Measurements from ENCODE around the gene GPR152.
"Not testable (repeated sequence)": the region's sequence is repeated elsewhere in the genome, so short reads cannot be mapped to it uniquely, and the experiment has no call there.

GPR152 gene

DNA sequence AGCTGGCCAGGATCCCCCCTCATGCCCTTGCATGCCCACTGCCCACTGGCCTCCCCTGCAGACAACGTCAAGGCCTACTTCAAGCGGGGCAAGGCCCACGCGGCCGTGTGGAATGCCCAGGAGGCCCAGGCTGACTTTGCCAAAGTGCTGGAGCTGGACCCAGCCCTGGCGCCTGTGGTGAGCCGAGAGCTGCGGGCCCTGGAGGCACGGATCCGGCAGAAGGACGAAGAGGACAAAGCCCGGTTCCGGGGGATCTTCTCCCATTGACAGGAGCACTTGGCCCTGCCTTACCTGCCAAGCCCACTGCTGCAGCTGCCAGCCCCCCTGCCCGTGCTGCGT lies 38.2 kb upstream of the GPR152 start:
- H3K4me3 ChIP-seq (ENCODE audit: low read length): no peak overlapping the region
- DNase-seq (ENCODE audit: low read depth, low spot score): no peak

GRCh38 chr11:67489885-67490726 lies 37.6 kb upstream of the GPR152 start:
- no peak overlapping the region for H3K4me3 ChIP-seq (ENCODE audit: low read length)

DNA sequence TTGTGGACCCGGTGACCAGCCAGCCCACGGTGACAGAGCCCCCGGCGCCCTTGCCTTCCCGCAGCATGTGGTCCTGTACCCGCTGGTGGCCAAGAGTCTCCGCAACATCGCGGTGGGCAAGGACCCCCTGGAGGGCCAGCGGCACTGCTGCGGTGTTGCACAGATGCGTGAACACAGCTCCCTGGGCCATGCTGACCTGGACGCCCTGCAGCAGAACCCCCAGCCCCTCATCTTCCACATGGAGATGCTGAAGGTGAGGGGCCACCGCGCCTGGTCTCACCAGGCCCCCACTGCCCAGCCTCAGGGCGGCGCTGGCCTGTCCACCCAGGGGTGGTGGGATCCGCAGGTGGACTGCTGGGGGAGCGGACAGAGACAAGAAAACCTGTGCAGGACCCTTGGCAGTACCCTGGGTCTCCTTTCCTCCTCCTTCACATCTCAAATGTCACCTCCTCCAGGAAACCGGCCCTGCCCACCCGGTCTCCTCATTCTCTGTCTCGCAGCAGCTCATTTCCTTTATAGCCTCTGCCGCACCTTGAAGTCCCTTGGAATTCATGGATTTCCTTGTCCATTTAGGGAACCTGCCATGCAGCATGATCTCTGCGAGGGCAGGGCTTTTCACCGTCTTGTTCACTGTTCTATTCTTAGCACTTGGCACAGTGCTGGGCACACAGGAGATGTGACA lies 36.8 kb upstream of the GPR152 start:
- DNase-seq (ENCODE audit: low read depth, low spot score): no peak

More at GRCh38 chr11:67489885-67490726, 37.6 kb upstream of the GPR152 start:
- DNase-seq (ENCODE audit: low read depth, low spot score): no peak

GRCh38 chr11:67486481-67487195 lies 34.1 kb upstream of the GPR152 start:
- no peak overlapping the region for H3K4me3 ChIP-seq (ENCODE audit: low read length)
- DNase-seq (ENCODE audit: low read depth, low spot score): no peak

More for the DNA sequence above, 36.8 kb upstream of the GPR152 start:
- H3K4me3 ChIP-seq (ENCODE audit: low read length): no peak overlapping the region

DNA sequence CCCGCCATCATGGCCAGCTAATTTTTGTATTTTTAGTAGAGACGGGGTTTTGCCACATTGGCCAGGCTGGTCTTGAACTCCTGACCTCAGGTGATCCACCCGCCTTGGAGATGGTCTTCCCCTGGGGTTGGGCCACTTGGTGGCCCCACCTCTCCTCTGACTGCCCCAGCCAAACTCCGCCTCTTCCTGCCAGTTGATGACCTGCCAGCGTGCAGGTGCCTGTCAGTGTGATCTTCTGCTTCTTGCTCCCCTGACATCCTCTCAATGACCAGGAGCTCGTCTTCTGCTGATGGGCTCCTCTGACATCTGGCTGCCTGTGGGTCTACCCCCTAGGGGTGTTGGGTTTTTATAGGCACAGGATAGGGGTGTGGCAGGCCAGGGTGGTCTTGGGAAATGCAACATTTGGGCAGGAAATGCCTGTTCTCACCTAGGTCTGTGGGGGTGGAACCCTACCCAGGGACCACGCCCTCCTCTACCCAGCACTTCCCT lies 33.4 kb upstream of the GPR152 start:
- peak; percentile 63 for DNase-seq (ENCODE audit: low read depth, low spot score)
- H3K4me3 ChIP-seq (ENCODE audit: low read length): not testable (repeated sequence)

DNA sequence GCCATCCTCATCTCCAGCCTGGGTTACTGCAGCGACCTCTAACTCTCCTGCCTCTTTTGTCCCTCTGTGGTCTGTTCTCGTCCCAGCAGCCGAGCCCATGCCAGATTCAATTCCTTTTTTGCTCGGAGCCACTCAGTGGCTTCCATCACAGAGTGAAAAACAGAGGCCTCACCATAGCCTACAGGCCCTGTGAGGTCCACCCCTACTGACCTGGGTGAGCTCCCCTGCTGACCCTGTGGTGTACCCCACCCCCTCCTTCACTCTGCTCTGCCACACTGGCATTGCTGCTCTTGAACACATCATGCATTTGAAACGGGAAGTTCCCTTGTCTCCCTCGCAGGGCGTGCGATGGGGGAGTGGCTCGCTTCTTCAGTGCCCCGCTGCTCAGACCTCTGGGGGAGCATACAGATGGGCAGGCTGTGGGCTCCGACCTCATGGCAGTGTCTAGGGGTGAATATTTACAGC lies 32.4 kb upstream of the GPR152 start:
- peak overlapping the region; percentile 84 for H3K4me3 ChIP-seq (ENCODE audit: low read length)

DNA sequence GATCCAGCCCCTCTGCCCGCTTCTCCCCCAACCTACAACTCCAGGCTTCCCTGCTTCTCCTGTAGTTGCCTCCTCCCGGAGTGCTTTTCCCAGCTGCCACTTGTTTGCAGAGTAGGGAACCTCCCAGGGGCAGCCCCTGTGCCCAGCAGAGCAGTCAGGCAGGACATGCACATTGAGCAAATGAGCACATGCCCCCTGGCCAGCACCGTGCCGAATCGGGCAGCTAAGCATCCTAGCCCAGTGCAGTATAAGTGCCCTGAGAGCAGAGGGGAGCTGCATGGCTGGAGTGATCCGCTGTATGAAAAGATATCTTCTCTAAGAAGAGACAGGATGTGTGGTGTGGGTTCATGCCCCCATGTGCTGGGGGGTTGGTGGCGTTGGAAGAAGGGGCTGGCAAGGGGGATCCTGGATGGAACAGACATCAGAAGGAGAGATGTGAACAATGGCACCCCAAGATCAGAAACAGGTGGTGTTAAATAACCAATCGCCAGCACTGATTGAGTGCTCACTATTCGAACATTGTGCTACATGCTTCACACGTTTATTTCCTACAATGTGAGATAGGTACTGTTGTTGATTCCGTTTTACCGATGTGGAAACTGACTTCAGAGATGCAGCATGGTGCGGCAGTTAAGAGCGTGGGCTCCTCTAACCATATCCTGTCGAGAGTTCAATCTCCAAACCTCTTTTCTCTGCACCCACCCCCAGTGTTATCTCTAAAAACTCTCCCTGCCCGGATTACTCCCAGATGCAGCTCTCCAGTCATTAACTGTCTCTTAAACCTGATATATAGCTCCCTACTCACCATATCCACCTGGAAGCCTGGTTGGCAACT lies 31.5 kb upstream of the GPR152 start:
- peak; percentile 83 for DNase-seq (ENCODE audit: low read depth, low spot score)

More for the DNA sequence above, 32.4 kb upstream of the GPR152 start:
- peak; percentile 66 for DNase-seq (ENCODE audit: low read depth, low spot score)

DNA sequence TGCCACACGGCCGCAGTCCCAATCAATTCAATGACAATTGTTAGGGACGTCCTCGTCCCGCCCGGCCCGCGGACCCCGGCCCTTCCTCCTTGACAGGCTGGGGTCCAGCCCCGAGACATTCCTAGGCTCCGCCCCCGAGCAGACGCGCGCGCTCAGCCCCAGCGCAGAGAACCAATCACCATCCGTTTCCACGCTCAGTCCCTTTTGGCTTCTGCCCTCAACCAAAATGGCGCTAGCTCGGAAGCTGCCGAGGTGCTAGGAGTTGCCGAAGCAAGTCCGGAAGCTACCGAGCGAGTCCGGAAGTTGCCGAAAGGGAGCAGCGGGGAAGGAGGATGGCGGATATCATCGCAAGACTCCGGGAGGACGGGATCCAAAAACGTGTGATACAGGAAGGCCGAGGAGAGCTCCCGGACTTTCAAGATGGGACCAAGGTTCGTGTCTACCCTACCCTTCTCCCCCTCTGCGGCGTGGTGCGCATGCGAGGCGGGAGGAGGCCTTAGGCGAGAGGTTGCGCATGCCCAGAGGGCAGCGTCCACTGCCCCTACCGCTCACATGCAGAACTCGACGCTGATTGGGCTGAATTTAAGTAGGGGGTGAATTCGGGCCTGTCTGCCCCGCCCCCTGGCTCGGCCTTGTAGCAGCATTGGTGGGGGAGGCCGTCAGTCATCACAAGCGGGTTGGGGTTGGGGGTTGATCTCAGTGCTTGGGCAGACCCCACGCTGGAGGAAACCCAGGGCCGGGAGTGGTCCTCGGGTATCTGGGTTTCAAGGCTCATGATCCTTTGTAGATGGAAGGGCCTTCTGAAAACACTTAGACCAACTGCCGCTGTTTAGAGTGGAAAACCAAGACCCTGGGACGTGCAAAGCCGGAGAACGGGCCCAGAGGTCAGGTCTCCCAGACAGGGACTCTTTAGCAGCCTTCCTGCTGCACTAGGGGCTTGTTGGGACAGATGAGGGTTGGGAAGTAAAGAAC lies 30.6 kb upstream of the GPR152 start, which contains the start of gene AIP:
Gene AIP, plus strand, starts transcription at position 200 of the 972 bp plus-strand sequence. Its CDS starts 133 bp downstream, at position 333.
- H3K4me3 ChIP-seq (ENCODE audit: low read length): peak within 1 kb of the TSS; percentile 84
- peak; percentile 99 for DNase-seq (ENCODE audit: low read depth, low spot score)

More for the DNA sequence above, 31.5 kb upstream of the GPR152 start:
- peak overlapping the region; percentile 84 for H3K4me3 ChIP-seq (ENCODE audit: low read length)

GRCh38 chr11:67482275-67482826 lies 29.8 kb upstream of the GPR152 start:
- DNase-seq (ENCODE audit: low read depth, low spot score): no peak

GRCh38 chr11:67477344-67478050 lies 25.0 kb upstream of the GPR152 start:
- not testable (repeated sequence) for H3K4me3 ChIP-seq (ENCODE audit: low read length); DNase-seq (ENCODE audit: low read depth, low spot score)

More at GRCh38 chr11:67482275-67482826, 29.8 kb upstream of the GPR152 start:
- H3K4me3 ChIP-seq (ENCODE audit: low read length): peak overlapping the region; percentile 84

DNA sequence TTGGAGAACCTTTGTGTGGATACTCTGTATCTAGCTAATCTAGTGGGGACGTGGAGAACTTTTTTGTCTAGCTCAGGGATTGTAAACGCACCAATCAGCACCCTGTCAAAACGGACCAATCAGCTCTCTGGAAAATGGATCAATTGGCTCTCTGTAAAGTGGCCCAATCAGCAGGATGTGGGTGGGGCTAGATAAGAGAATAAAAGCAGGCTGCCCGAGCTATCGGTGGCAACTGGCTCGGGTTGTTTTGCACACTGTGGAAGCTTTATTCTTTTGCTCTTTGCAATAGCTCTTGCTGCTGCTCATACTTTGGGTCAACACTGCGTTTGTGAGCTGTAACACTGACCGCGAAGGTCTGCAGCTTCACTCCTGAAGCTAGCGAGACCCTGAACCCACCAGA lies 24.2 kb upstream of the GPR152 start:
- DNase-seq (ENCODE audit: low read depth, low spot score); H3K4me3 ChIP-seq (ENCODE audit: low read length): not testable (repeated sequence)

DNA sequence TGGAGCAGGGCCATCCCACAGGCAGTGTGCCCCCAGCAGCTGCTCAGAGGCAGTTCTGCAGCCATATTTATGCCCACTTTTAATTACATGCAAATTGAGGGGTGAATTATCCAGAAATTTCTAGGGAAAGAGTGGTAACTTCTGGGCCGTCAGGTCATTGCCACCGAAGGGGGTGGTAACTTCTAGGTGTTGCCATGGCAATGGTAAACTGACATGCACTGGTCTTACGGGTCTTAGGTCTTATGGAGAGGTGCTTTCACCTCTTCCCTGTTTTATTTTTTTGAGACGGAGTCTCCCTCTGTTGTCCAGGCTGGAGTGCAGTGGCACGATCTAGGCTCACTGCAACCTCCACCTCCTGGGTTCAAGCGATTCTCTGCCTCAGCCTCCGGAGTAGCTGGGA lies 20.4 kb upstream of the GPR152 start:
- H3K4me3 ChIP-seq (ENCODE audit: low read length): no peak overlapping the region
- DNase-seq (ENCODE audit: low read depth, low spot score): no peak

DNA sequence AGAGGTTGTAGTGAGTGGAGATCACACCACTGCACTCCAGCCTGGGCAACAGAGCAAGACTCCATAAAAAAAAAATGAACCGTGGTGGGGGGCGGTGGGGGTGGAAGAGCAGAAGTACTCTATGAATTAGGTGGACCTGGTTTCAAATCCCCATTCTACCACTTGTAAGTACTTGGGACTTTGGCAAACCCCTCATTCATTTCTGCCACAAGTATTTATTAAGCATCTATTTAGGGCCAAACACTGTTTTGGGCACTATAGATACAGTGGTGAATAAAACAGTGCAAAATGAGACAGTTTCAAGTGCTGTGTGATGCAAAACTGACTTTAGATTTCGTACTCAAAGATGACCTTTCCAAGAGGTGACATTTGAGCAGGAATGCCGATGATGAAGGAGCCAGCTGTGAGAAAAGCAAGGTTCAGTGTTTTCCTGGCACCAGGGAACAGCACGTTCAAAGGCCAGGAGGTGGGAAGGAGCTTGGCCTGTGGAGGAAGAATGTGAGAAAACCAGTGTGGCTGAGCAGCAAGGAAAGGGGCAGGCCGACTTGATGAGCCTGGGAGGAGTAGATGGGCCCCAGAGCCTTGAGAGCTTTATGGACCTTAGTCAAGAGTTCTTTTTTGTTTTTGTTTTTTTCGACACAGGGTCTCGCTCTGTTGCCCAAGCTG lies 17.9 kb upstream of the GPR152 start:
- no peak overlapping the region for H3K4me3 ChIP-seq (ENCODE audit: low read length)
- DNase-seq (ENCODE audit: low read depth, low spot score): no peak

DNA sequence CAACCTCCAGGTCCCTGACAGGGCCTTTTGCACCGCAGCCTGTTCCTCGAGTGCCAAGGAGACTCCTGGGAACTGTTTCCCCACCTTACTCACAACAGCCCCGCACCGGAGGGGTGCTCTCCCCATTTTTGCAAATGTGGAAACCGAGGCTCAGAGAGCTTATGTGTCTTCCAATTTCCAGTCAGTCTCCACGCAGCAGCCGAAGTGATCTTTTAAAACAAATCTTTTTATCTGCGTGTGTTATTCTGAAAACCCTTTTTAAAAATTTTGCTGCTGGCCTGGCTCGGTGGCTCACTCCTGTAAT lies 16.9 kb upstream of the GPR152 start:
- peak overlapping the region; percentile 54 for H3K4me3 ChIP-seq (ENCODE audit: low read length)
- DNase-seq (ENCODE audit: low read depth, low spot score): no peak

DNA sequence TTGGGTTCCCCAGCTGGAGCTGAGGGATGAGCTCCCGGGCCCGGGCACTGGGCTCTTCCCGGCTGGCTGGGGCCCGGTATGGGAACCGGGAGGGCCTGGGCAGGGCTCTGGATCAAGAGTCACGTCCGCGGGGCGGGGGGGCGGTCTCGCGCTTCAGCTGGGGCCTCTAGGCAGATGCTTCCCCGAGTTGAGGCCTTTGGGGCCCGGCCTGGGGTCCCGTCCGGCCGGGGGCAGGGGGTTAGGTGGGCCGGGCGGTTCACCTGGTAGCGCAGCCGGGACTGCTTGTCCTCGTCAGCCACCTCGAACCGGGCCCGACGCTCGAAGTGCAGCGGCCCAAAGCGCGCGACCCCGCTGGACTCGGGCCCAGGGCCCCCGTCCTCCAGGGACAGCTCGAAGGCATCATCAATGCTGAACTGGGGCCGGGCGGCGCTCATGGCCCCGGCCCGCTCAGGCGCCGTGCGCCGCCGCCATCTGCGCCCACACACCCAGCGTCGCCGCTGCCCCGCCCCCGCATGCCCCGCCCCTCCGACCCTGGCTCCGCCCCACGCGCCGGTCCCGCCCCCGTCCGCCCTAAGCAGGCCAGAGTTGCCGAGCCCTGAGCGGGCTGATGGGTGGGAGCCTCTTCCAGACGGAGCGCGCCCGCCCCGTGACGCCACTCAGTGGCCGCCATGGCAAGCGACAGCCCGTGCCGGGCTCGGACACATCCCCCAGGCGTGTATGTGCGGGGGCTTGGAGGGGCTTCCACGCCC lies 16.4 kb upstream of the GPR152 start, which contains the start of gene TMEM134:
Gene TMEM134, minus strand, starts transcription at position 493 of the 749 bp plus-strand sequence. Its CDS starts 59 bp downstream, at position 434.
- peak; percentile 87 for DNase-seq (ENCODE audit: low read depth, low spot score)
- peak within 1 kb of the TSS; percentile 70 for H3K4me3 ChIP-seq (ENCODE audit: low read length)

GRCh38 chr11:67468456-67468758 lies 15.9 kb upstream of the GPR152 start:
- no peak for DNase-seq (ENCODE audit: low read depth, low spot score)
- H3K4me3 ChIP-seq (ENCODE audit: low read length): peak overlapping the region; percentile 70
